HG02840 (cell line): Measurements from ENCODE around the gene NIP7.
A peak's percentile ranks its signal among the peaks of the same experiment; 100 is the strongest.
"Not testable (repeated sequence)": the region's sequence is repeated elsewhere in the genome, so short reads cannot be mapped to it uniquely, and the experiment has no call there.

Experiments used
- ATAC-seq: cut with Tn5 transposase; IDR thresholded peaks from one replicate; pipeline ENCODE4 v1.9.1; 2021; ENCODE audit warnings: mild to moderate bottlenecking, moderate library complexity, moderate number of reproducible peaks; ENCODE audit not compliant: unreplicated experiment, low FRiP score

The NIP7 gene

GRCh38 chr16:69339289-69340094 lies at the start of gene NIP7, which contains the start of gene COG8:
Gene NIP7, plus strand, starts transcription at chr16:69339772. Its CDS starts 58 bp downstream, at chr16:69339830.
Gene COG8, minus strand, starts transcription at chr16:69339564. Its CDS starts 12 bp downstream, at chr16:69339552.
- peak; percentile 87 for ATAC-seq

GRCh38 chr16:69291657-69292056 lies 47.9 kb upstream of the NIP7 start:
- not testable (repeated sequence) for ATAC-seq

- no peak for ATAC-seq
Observed at GRCh38 chr16:69293401-69293800, 46.2 kb upstream of the NIP7 start.

- no peak for ATAC-seq
Observed at GRCh38 chr16:69294051-69294450, 45.5 kb upstream of the NIP7 start.

- not testable (repeated sequence) for ATAC-seq
Observed at GRCh38 chr16:69296771-69297170, 42.8 kb upstream of the NIP7 start.

- no peak for ATAC-seq
Observed at GRCh38 chr16:69298261-69298660, 41.3 kb upstream of the NIP7 start.

GRCh38 chr16:69301187-69301586 lies 38.4 kb upstream of the NIP7 start:
- no peak for ATAC-seq

GRCh38 chr16:69301861-69302260 lies 37.7 kb upstream of the NIP7 start:
- ATAC-seq, result no peak

- ATAC-seq, result no peak
Observed at GRCh38 chr16:69302301-69302700, 37.3 kb upstream of the NIP7 start.

GRCh38 chr16:69306031-69306430 lies 33.5 kb upstream of the NIP7 start:
- no peak for ATAC-seq

- ATAC-seq, result no peak
Observed at GRCh38 chr16:69307091-69307490, 32.5 kb upstream of the NIP7 start.

- no peak for ATAC-seq
Observed at GRCh38 chr16:69307856-69308255, 31.7 kb upstream of the NIP7 start.

- ATAC-seq, result no peak
Observed at GRCh38 chr16:69309316-69309715, 30.3 kb upstream of the NIP7 start.

- peak; percentile 97 for ATAC-seq
Observed at GRCh38 chr16:69310653-69311532, 28.7 kb upstream of the NIP7 start, which contains the start of gene VPS4A. Gene VPS4A, plus strand, starts transcription at chr16:69311350. Its CDS starts 162 bp downstream, at chr16:69311512.

GRCh38 chr16:69311533-69312387 lies 27.8 kb upstream of the NIP7 start:
- ATAC-seq, result peak; percentile 46

GRCh38 chr16:69313469-69313868 lies 26.1 kb upstream of the NIP7 start:
- ATAC-seq, result no peak

- no peak for ATAC-seq
Observed at GRCh38 chr16:69314534-69314933, 25.0 kb upstream of the NIP7 start.

- no peak for ATAC-seq
Observed at GRCh38 chr16:69315486-69316311, 23.9 kb upstream of the NIP7 start.

- no peak for ATAC-seq
Observed at GRCh38 chr16:69316595-69317034, 23.0 kb upstream of the NIP7 start.
